Measurements from ENCODE around the gene GSAP. TPM values are rescaled to one million over a fixed set of nuclear protein-coding genes. Genes with fewer than 3 reads are reported as not detected.
A peak's percentile ranks its signal among the peaks of the same experiment; 100 is the strongest.

GSAP gene
- total RNA-seq, 1 donor = 3.5 TPM

DNA sequence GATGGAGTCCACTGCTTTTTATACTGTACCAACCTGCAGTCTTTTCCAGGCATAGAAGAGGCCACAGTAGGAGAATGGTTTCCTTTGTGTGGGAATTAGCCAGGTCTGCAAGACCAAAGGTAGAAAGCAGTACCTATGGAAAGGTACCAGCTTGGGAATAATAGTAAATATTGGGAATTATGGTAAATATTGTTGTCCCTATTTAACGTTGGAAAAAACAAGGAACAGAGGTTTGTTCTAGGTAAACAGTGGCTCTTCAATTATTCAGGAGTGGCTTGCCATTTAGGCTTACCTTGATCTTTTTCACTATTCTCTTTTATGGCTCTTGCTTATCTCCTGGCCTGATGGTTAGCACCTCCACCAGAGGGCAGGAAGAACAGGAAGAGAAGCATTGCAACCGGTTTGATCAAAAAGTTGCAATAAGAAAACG lies 43.9 kb upstream of the GSAP start:
- DNase-seq (ENCODE audit: low read depth) = no peak
- TF ChIP-seq, protein P1, sequence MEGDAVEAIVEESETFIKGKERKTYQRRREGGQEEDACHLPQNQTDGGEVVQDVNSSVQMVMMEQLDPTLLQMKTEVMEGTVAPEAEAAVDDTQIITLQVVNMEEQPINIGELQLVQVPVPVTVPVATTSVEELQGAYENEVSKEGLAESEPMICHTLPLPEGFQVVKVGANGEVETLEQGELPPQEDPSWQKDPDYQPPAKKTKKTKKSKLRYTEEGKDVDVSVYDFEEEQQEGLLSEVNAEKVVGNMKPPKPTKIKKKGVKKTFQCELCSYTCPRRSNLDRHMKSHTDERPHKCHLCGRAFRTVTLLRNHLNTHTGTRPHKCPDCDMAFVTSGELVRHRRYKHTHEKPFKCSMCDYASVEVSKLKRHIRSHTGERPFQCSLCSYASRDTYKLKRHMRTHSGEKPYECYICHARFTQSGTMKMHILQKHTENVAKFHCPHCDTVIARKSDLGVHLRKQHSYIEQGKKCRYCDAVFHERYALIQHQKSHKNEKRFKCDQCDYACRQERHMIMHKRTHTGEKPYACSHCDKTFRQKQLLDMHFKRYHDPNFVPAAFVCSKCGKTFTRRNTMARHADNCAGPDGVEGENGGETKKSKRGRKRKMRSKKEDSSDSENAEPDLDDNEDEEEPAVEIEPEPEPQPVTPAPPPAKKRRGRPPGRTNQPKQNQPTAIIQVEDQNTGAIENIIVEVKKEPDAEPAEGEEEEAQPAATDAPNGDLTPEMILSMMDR (IDR thresholded peaks at IDR 0.05; ENCODE audit: insufficient read depth, low read length) = no peak
- no peak overlapping the region for H3K4me3 ChIP-seq (ENCODE audit: low read depth, low read length)

DNA sequence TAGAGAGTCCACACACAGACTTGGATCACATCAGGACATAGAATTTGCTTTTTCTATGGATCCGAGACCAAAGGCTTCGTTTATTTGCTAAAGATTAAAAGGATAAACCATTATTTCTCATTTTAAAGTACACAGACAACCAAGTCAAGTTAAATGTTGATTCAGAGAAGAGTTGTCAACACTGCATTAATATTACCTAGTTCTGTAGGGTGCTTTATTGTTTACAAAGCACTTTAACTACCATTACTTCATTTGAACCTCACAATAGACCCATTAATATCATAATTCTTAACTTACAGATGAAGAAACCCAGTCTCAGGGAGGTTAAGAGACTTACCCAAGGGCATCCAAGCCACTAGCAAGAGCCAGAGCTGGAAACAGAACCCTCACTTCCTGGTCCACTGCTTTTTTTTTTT lies 43.2 kb upstream of the GSAP start:
- TF ChIP-seq, protein P1 (IDR thresholded peaks at IDR 0.05; ENCODE audit: insufficient read depth, low read length) = no peak
- no peak for DNase-seq (ENCODE audit: low read depth)
- no peak overlapping the region for H3K4me3 ChIP-seq (ENCODE audit: low read depth, low read length)

DNA sequence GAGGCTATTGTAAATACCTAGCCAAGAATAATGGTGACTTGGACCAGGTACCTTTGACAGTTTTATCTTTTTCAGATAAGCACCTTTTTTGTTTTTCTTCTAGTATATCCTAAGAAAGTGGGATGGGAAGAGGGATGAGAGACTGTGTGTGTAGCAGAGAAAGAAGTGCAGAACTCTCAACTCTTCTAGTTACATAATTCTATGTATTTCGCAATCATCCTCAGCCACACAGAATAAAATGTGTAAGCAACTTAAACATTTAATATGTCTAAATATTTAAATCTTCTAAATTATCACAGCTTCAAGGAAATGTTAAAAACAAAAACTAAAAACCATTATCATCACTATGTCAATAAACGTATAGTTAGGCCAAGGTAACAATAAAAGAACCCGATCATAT lies 42.6 kb upstream of the GSAP start:
- TF ChIP-seq, protein P1 (IDR thresholded peaks at IDR 0.05; ENCODE audit: insufficient read depth, low read length) = no peak
- no peak overlapping the region for H3K4me3 ChIP-seq (ENCODE audit: low read depth, low read length)
- DNase-seq (ENCODE audit: low read depth) = peak; percentile 40

DNA sequence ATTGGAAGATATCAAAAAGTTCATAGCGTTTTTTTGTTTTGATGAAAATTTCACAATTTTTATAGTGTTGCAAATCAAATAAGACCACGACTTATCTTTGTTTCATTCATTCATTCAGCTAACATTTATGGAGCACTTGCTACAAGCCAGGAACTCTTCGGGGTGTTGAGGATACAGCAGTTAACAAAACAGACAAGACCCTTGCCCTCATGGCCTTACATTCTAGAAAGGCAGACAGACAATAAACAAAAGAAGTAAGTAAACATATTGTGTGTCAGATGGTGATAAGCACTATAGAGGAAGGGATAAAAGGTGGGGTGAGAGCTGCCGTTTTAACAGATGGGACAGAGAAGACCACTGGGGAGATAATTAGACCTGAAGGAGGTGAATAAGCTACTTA lies 41.6 kb upstream of the GSAP start:
- no peak overlapping the region for H3K4me3 ChIP-seq (ENCODE audit: low read depth, low read length)
- TF ChIP-seq, protein P1 (IDR thresholded peaks at IDR 0.05; ENCODE audit: insufficient read depth, low read length) = no peak
- DNase-seq (ENCODE audit: low read depth) = no peak

DNA sequence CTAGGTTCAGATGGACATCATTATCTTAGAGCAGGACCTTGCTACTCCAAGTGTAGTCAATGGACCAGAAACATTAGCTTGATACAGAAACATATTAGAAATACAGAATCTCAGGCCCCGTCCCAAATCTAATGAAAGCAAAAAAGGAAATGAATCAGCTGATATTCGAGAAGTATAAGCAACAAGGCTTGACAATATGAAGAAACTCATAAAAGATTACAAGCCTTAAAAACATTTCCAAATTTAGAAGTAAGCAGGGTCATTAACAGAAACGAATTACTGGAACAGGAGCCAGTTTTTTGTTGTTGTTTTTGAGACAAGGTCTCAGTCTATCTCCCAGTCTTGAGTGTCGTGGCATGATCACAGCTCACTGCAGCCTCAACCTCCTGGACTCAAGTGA lies 40.5 kb upstream of the GSAP start:
- peak; percentile 25 for DNase-seq (ENCODE audit: low read depth)

DNA sequence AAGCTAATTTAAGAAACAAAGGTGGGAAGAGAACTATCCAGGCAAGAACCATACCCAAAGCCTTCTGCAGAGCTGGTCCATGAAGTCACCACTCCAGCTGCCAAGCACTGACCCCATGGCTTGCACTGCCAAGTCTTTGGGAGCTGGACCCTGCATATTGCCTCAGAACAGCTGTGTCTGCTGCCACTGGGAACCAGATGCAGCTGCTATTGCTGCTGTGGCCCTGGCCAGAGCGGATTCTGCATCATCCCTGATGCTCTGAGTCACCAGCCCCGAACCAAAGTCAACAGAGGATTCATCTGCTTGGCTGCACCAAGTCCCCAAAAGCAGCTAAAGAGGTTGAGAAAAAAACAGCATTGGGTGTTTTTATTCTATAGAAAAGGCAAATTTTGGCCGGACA lies 39.2 kb upstream of the GSAP start:
- TF ChIP-seq, protein P1 (IDR thresholded peaks at IDR 0.05; ENCODE audit: insufficient read depth, low read length) = no peak
- DNase-seq (ENCODE audit: low read depth) = peak; percentile 89
- no peak overlapping the region for H3K4me3 ChIP-seq (ENCODE audit: low read depth, low read length)

More for the DNA sequence above, 40.5 kb upstream of the GSAP start:
- TF ChIP-seq, protein P1 (IDR thresholded peaks at IDR 0.05; ENCODE audit: insufficient read depth, low read length) = no peak
- H3K4me3 ChIP-seq (ENCODE audit: low read depth, low read length) = no peak overlapping the region

DNA sequence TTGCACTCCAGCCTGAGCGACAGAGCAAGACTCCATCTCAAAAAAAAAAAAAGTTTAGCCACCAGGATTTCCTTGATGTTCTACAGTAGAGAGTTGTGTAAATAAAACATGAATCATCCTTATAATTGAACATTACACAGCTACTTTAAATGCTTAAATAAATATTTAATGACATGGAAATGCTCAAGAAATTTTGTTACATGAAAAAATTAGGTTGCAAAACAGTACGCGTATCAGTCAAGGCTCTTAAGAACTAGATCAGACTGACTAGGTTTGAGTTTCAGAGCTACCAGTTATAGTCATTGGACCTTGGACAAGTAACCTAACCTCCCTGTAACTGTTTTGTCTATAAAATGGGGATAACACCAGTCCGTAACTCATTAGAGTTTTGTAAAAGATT lies 38.7 kb upstream of the GSAP start:
- TF ChIP-seq, protein P1 (IDR thresholded peaks at IDR 0.05; ENCODE audit: insufficient read depth, low read length) = no peak
- no peak for DNase-seq (ENCODE audit: low read depth)

More for the DNA sequence above, 38.7 kb upstream of the GSAP start:
- no peak overlapping the region for H3K4me3 ChIP-seq (ENCODE audit: low read depth, low read length)

All from fibroblast of the aortic adventitia (primary cell).